Measurements from ENCODE around the gene CDRT15. TPM values are rescaled to one million over a fixed set of nuclear protein-coding genes. Genes with fewer than 3 reads are reported as not detected.
"Not testable (repeated sequence)": the region's sequence is repeated elsewhere in the genome, so short reads cannot be mapped to it uniquely, and the experiment has no call there.

Gene CDRT15
- not detected in 2 replicates for total RNA-seq

DNA sequence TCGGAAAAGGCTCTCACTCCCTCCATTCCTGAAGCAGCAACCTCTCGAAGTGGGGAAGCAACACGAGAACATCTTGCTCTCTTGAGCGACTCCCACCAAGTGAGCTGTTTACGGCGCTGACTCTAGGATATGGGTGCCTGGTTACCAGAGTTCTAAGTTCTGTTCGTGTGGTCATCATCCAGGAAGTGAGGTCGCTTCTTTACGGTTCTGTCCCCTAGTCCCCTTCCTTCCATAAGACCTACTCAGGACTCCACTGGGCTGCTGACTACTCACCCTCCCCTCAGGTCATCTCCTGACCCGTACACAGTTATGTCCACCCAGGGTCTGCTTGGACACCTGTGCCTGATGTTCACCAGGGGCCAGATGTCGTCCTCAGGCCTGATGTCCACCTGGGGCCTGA, at the start of gene CDRT15:
Gene CDRT15 (minus strand): TSS at position 101 of the 400 bp plus-strand sequence. CDS start 29 bp downstream, at position 72.
- DNase-seq = not testable (repeated sequence)

DNA sequence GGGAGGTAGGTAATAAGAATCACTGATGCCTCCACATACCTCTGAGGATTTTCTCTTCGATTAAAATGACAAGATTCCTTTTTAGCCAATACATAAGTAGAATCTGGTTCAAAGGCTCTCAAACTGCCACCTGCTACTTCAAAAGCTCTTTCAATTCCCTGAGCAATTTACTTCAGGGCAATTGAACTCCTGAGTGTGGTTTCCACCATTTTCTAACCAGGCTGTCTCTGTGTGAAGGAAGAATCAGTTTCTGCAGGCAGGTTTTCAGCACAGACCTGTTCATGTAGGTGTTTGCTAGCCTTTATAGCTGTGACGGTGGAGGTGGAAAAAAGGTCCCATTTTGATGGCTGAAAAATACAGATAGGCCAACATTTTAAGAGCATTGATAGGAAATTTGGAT, 46.1 kb upstream of the CDRT15 start:
- no peak for DNase-seq

DNA sequence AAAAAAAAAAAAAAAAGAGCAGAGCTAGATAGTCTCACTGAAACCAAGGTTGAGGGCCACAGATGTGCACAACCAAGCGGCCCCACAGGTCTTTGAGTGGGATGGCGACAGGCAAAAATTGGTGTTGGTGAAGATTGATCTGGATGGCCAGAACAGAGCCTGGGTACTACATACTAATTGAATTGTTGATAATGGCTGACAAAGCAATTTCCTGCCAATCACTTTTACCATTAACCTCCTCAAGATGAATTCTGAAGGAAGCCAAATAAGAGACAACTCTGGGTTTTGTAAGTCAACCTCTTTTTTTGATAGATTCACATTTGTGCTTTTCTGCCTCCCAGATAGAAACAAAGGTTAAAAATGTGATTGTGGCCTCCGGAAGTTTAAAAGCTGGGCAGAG, 44.9 kb upstream of the CDRT15 start:
- no peak for DNase-seq

DNA sequence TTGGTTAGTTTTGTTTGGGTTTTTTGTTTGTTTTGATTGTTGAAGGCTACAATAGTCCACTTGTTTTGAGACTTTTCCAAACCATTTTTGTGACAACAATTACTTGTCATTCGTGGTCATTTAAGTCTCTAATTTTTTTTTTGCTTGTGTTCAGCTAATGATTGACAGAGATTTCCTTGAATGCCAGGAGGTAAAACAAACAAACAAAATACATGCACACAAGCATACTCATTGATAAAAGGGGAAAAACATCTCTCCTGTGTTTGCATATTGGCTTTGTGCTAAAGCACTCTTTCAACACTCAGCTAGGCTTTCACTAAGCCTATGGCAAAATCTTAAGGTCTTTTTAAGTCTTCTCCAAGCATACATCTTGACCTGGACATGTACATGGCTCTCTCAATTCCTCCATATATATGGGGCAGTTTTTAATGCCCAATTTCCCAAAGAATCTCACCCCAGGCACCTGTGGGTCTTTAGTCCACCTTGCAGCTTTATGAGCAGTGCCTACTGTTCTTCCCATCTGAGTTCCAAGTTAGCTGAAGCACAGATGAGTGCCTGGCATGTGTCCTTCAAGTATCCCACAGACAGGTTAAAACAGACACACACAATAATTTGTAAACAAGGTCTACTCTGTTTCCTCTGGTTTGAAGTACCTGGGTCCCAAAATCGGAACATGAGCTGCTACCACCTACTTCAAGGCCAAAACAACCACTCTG, 40.0 kb upstream of the CDRT15 start:
- DNase-seq = no peak

DNA sequence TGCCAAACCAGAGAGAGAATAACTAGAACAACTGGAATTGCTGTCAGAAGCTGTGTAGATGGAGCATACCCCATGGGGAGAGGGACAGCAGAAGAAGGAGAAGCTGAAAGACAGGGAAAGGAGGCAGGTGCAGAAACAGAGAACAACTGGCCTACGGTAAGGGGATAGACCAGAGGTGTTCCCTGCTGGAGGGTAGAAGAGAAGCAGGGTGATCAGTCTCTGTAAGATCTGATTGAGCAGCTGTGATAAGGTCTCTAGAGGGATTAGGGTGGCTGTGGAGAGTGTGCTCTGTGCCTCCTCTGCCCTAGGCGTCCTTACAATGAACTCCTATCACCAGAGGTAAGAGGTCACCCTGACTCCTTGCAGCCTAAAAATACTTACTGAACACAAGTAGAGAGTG, 33.8 kb upstream of the CDRT15 start:
- no peak for DNase-seq

DNA sequence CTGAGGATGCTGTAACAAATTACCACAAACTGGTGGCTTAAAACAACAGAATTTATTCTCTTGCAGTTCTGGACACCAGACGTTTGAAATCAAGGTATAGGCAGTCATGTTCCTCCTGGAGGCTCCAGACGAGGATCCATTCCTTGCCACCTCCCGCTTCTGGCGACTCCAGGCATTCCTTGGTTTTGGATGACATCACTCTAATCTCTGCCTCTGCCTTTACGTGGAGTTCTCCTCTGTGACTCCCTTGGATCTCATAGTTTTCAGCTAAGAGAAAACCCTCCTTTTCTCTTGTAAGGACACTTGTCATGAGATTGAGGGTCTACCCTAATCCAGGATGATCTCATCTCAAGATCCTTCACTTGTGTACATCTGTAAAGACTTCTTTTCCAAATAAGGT, 32.8 kb upstream of the CDRT15 start:
- no peak for DNase-seq

DNA sequence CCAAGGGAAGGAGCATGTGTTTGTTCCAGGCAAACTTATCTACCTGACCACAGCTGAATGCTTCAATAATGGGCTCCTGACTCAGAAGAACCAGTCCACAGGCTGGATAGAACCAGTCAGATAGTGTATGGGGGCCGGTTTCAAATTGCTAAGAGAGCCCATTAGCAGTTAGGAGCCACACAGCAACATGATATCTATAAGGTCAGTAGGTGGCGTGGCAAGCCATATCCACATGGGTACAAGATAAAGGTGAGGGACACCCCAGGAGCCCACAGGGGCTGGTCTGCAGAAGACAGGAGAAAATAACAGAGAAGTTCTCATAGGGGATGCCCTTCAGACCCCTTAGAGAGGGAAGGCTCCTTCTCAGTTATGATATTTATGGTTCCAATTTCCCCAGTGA, 31.6 kb upstream of the CDRT15 start:
- DNase-seq = no peak

DNA sequence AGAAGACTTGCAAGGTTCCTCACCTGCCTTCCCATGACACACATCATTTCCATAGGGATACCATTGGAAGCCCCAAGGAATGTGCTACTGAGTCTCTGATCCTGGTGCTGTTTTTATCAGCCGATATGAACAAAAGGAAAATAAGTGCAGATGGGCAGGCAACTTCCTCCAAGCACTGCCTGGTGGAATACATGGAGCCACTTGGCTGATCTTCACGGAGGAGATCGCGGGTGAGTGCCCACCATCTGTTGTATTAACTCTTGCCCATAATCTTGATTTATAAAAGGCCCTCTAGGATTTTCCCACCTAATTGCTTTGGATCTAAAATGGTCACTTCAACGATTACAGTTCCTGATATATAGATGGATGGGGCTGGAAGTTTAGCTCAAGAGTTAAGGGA, 24.7 kb upstream of the CDRT15 start:
- no peak for DNase-seq

DNA sequence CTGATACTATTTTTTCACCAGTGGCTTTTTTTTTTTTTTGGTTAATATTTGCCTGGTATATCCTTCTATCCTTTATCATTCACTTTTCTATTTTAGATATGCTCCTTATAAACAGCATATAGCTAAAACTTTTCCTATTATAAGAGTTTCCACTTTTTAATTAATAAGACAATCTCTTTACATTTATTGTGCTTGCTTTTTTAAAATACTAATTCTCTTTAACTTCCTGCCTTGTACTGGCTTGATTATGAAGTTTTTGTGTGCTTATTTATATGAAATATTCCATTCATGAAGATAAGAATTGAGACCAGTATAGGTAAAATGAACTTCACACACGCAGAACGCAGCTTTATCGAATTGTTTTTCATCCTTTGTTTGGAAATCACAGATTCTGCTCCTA, 9.0 kb upstream of the CDRT15 start:
- no peak for DNase-seq

DNA sequence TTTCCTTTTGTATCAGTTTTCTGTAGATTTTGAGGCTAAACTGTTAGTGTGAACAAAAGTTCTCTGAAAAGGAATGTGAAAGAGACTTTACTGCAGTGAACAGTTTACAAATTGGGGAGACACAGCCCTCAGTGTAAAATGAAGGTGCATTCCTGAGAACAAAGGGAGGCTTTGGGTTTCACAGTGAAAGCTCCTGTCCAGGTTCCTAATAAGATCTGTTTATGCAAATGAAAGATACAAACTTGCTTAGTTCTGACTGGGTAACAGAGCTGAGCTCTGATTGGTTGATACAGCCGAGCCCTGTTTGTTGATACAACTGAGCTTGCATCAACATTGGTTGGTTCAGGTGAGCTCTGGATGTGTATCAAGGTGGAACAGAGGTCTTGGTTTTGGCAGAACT, 8.3 kb upstream of the CDRT15 start:
- no peak for DNase-seq

DNA sequence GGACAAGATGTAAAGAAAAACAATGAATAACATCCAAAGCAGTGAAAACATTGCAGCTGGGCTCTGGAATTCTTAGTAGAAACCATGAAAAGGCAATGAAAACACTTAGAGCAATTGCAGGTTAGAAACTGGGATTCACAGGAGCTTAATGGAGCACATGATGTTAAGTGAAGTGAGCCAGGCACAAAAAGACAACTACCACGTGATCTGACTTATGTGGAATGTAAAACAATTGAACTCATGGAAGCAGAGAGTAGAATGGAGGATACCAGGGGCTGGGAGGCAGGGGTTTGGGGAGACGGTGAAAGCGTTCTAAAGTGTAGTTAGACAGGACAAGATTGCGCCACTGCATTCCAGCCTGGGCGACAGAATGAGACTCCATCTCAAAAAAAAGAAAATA, 2.6 kb upstream of the CDRT15 start:
- not testable (repeated sequence) for DNase-seq

DNA sequence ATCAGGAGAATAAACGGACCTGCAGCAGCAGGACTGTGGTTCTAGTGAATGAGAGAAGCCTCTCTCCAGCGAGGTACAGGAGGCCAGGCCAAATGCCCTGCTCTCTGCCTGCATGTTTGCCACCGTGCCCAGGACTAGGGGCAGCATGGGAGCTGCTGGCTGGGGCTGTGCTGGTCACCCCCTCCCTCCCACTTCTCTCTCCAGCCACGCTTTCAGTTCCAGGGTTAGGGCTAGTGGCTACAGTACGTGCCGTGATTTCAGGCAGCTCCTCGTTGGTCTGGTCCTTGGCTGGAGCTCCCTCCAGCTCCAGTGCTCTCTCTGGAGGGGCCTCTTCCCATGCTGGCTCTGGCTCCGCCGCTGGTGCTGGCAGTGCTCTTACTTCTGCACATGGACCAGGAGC, 630 bp downstream of the CDRT15 start:
- DNase-seq = not testable (repeated sequence)

DNA sequence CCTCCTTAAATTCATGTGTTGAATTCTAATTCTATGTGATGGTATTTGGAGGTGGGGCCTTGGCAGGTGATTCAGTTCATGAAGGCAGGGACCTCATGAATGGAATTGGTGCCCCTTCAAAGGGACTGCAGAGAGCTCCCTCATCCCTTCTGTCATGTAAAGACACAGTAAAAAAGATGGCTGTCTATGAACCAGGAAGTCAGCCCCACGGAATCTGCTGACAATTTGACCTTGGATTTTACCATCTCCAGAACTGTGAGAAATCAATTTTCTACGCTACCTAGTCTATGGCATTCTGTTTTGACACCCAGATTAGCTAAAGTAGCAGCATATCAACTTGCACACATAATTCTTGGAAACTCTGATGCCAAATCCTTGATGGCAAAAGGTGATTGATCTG, 1.6 kb downstream of the CDRT15 start:
- DNase-seq = not testable (repeated sequence)

DNA sequence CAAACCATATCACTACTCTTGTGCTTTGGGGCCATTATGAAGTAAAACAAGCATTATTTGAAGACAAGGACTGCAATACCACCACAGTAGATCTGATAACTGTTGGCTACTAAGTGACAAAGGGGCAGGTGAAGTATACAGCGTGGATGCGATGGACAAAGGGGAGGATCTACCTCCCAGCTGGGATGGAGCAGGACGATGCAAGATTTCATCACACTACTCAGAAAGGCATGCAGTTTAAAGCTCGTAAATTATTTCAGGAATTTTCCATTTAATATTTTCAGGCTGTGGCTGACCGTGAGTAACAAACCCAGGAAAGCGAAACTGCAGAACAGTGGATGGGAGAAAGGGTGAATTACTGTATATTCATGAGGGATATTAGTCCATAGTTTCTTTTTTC, 5.5 kb downstream of the CDRT15 start:
- DNase-seq = not testable (repeated sequence)

DNA sequence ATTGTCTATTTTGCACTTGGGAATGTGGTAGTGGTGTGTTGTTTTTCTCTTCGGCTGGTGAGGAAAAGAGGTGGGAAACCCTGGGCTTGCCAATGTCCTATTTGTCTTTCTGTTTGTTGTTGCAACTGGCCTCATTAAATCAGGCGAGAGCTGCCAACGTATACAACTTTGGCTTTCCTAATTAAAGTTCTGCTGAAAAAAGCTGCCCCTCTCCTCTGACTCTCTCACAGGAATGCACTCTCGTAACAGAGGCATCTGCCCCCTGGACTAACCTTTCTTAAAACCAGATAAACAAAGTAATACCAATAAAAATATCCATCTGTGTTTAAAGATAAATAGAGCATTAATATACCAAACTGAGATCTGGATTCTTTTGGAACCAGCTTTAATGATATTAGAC, 7.8 kb downstream of the CDRT15 start:
- no peak for DNase-seq

DNA sequence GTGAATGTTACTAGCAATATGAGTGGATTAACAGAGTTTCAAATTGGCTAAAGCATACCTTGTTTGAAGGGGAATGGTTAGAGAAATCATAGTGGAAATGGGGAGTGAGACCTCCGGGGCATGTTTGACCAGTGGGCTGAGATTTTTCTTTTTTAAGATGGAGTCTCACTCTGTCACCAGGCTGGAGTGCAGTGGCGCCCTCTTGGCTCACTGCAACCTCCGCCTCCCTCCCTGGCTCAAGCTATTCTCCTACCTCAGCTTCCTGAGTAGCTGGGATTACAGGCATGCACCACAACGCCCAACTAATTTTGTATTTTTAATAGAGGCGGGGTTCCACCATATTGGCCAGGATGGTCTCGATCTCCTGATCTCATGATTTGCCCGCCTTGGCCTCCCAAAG, 9.6 kb downstream of the CDRT15 start:
- no peak for DNase-seq

DNA sequence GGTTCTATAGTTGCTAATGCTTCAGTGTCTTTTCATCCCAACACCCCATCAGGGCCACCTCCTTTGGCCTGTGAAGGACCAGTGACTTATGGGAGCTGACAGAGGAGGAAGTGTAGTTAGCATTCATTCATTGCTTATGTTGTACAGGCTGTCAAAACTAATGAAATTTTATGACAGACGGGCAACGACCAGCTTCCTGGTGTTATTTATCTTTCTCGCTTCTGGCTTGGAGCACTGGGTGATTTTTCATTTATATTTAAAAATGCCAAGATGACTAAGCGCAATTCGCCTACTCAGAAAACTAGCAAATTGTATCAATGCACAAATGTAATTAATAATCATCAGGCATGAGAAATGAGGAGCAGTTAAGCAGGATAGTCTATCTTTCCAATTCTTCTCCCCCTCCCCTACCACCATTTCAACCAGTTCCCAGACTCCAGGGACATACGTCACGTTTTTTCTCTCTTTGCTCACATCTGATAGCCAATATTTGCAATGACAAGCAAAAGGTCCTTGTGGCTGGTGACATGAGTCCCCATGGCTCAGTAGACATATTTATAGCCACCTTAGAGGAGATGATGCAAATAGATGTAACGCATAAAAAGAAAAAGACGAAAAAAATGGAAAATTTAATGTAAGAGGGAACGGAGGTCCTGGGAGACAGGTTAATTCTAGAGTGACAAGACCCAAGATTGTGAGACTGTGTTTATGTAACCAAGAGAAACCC, 11.2 kb downstream of the CDRT15 start:
- DNase-seq = no peak

DNA sequence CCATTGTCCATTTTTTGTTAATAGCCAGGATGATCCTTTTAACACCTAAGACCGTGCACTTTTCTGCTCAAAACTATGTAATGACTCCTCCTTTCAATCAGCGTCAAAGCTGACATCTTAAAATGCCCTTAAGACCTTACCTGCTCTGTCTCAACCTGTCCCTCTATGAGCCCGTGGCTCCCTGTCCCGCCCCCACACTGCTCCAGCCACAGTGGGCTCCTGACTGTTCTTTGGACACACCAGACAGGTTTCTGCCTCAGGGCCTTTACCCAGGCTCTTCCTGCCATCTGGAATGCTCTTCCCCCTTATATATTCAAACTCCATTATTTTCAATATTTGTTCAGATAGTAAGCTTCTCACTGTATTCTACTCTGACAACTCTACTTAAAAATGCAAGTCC, 14.1 kb downstream of the CDRT15 start:
- DNase-seq = no peak

DNA sequence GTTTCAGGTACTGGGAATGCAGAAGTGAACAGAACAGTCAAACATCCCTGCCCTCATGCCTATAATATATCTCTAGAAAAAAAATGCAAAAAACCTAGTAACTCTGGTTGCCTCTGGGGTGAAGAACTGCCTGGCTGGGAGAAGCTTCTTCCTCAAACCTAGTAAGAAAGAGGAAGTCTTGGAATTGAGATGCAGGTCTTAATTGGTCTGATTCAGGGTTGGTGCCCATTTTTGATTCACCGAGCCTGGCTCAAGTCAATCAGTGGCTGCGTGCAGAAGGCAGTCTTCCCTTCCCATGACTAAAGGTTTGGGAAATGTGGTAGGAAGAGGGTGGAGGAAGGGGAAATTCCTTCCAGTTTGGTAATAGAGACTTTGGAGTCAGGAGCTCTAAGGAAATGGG, 22.4 kb downstream of the CDRT15 start:
- peak; percentile 15 for DNase-seq

DNA sequence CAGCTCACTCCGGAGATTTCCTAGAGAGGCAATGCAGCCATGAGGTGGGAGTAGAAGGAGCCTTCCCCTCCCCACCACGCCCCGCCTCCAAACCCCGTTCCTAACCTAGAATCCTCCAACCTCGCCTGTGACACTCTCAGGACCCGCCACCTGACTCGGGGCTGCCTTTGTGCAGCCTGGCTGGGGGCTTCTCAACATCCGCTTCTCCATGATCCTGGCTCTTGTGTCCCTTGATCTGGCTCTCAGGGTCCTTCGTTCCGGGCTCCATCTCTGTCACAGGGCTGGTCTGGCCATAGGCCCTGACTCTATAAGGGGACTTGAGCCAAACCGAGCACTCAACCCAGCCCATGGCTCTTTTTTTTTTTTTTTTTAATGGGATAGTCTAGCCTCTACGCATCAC, 24.3 kb downstream of the CDRT15 start:
- no peak for DNase-seq

DNA sequence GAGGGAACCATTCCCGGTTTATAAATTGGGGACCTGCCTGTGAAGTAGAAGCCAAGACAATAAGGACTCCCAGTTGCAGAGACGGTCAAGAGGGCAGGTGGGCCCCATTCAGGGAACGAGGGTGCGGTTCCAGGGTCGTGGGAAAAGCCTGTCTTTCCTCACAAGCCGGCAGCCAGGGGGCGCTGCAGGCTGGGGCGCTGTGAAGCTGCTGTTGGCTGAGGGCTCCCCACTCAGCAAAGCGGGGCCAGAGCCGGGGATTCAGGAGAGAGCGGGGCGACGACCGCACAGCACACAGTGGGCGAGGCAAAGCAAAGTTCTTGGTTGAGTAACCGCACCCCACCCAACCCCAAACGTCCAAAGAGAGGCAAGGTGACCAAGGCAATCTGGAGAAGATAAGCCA, 24.9 kb downstream of the CDRT15 start:
- DNase-seq = no peak

DNA sequence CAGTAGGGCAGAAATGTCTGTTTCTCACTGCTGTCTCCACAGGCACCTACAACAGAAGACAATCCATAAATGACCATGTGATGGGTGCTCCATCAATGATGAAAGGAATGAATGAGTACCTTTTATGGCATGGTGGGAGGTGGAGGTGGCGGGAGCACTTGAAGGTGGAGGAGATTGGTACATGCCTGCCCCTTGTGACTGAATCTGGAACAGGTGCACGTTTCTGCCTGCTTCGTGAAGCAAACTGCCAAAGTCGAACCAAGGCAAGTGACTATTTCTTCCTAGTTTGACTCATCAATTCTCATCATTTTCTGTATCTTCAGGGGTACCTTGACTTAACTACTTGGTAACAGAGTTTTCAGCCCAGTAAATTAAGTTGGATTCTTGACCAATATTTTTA, 25.4 kb downstream of the CDRT15 start:
- DNase-seq = no peak

DNA sequence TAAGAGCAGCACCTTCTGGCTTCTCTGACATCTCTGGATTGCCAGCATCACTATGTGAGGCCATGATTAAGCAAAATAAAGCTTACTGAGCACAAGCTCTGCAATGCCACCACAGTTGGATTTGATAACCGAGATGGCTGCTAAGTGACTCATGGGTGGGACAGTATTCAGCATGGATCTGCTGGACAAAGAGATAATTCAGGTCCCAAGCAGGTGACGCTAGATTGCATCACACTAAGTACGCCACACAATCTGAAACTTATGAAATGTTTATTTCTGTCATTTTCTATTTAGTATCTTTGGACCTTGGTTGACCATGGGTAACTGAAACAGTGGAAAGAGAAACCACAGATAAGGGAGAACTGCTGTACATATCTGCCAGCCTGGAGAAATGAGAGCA, 27.4 kb downstream of the CDRT15 start:
- DNase-seq = no peak

DNA sequence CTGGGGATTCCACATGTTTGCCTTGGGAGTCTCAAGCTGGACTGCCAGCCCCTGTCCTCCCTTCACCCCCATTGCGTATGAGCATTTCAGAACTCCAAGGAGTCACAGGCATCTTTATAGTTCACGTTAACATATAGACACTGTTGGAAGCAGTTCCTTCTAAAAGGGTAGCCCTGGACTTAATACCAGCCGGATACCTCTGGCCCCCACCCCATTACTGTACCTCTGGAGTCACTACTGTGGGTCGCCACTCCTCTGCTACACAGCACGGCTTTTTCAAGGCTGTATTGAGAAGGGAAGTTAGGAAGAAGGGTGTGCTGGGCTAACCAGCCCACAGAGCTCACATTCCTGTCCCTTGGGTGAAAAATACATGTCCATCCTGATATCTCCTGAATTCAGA, 28.9 kb downstream of the CDRT15 start:
- DNase-seq = no peak

DNA sequence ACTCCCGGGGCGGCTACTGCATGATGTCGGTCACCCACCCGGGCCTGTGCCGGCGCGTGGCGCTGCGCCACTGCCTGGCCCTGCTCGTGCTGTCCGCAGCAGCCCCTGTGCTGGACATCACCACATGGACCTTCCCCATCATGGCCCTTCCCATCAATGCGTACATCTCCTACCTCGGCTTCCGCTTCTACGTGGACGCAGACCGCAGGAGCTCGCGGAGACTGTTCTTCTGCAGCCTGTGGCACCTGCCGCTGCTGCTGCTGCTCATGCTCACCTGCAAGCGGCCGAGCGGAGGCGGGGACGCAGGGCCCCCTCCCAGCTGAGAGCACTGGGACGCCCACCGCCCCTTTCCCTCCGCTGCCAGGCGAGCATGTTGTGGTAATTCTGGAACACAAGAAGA, 29.8 kb downstream of the CDRT15 start:
- DNase-seq = no peak
